Astrocyte of the spinal cord (primary cell): ENCODE data around the gene CHDH.

Experiments
- DNase-seq: peaks from one replicate; pipeline ENCODE4 v3.0.0; 2011; ENCODE audit warnings: low read depth, low spot score
- H3K4me3 ChIP-seq: 2 replicates; pipeline ENCODE4 v1.5.1; 2011; ENCODE audit warnings: low read depth, mild to moderate bottlenecking, low read length, moderate library complexity
- in situ Hi-C: cut with HindIII; loops from 2 replicates; pipeline ENCODE4 v1.10.0; 2017; ENCODE audit warnings: low sequenced_read_pairs
- TF ChIP-seq, protein P1 (sequence below): IDR thresholded peaks from 2 replicates; pipeline ENCODE4 v1.5.1; 2012; ENCODE audit warnings: low read depth, mild to moderate bottlenecking, low read length, inconsistent platforms

CHDH gene

DNA sequence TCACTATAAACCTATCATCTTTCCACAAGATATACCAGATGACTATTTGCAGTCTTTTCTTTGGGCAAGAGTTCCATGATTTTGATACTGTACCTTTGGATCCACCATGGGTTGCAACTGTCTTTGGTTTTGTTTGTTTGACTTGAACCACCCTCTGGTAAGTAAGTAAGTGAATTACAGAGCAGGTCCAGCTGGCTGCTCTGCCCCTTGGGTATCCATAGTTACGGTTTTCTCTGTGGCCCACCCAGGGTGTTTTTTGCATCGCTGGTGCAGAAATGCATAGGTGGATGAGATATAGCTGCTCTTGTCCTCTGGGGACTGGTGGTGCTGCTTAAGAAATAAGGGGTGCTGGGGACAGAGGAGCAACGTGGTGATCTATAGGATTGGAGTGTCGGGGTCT, 33.8 kb downstream of the CHDH start:
- H3K4me3 ChIP-seq: no peak overlapping the region
- in situ Hi-C loops: no loop called here
- TF ChIP-seq, protein P1, sequence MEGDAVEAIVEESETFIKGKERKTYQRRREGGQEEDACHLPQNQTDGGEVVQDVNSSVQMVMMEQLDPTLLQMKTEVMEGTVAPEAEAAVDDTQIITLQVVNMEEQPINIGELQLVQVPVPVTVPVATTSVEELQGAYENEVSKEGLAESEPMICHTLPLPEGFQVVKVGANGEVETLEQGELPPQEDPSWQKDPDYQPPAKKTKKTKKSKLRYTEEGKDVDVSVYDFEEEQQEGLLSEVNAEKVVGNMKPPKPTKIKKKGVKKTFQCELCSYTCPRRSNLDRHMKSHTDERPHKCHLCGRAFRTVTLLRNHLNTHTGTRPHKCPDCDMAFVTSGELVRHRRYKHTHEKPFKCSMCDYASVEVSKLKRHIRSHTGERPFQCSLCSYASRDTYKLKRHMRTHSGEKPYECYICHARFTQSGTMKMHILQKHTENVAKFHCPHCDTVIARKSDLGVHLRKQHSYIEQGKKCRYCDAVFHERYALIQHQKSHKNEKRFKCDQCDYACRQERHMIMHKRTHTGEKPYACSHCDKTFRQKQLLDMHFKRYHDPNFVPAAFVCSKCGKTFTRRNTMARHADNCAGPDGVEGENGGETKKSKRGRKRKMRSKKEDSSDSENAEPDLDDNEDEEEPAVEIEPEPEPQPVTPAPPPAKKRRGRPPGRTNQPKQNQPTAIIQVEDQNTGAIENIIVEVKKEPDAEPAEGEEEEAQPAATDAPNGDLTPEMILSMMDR: no peak
- DNase-seq: no peak

- in situ Hi-C loops: no loop called here
- TF ChIP-seq, protein P1: no peak
- H3K4me3 ChIP-seq: no peak overlapping the region
- DNase-seq: no peak
These were observed 34.9 kb downstream of the CHDH start for GRCh38 chr3:53811143-53811927.

DNA sequence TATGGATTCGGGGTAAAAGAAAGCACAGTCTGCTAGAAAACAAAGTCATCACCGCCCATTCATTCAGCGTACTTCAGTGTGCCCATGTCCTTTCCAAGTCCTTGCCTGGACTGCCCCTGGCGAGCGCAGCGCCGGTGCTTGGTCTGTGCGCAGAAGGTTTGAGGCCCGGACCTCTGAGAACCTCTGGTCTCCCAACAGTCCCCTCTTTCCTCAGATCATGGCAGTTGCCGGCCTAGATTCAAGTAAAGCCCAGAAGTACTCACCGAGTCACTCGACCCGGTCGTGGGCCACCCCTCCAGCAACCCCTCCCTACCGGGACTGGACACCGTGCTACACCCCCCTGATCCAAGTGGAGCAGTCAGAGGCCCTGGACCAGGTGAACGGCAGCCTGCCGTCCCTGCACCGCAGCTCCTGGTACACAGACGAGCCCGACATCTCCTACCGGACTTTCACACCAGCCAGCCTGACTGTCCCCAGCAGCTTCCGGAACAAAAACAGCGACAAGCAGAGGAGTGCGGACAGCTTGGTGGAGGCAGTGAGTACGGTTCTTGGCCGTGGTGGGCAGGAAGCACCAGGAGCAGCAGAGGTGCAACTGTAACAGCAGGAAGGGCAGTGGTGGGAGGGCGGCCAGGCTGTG, 36.3 kb downstream of the CHDH start:
- DNase-seq: no peak
- in situ Hi-C loops: no loop called here
- TF ChIP-seq, protein P1: no peak
- no peak overlapping the region for H3K4me3 ChIP-seq

DNA sequence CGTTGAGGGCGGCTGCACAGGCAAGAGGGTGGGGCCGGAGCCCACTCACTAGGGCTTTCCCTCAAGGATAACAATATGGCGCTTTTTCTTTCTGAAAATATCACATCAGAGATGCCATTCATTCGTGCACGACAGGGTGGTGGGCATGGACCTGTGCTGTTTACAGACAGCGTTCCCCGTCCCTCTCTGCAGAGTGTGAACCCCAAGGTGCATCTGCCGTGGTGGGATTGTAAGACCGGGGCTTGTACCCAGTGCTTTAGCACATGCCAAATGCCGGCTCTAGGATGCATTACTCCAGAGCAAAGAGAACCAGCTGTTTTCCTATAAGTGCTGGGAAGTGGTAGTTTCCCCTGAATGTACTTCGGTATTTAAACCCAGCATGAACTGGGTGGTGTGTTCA, 37.0 kb downstream of the CHDH start:
- DNase-seq: no peak
- in situ Hi-C loops: no loop called here
- TF ChIP-seq, protein P1: no peak
- H3K4me3 ChIP-seq: no peak overlapping the region

- no peak overlapping the region for H3K4me3 ChIP-seq
These were observed 37.7 kb downstream of the CHDH start for GRCh38 chr3:53808496-53808895.

DNA sequence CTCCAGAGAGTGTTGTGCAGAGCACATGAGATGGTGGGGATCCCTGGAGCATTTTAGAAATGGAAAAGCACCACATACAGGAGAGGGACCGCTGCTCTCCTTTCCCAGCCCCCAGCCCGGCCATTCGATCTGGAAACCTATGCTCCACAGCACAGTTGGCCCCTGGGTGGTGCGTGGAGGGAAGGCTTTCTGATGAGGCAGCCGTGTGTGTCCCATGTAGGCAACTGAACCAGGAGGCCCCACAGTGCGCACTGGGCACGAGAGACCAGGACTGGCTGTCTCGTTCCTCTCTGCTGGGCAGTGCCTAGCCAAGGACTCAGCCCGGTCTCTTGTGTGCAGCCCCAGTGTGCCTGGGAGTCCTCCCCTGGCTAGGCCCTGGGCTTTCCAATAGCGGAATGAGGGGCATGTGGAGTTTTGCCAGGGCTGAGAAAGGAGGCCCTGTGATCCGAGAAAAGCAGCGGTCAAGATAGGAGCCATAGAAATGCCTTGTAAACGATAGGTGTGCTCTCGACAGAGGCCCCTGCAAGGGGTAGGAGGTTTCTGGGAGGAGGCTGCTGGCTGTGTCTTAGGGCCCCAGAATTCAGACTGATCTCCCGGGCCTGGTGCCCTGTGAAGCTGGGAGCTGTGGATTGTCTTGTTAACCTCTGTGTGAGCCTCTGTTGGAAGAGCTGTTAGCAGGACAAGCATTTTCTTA, 39.0 kb downstream of the CHDH start:
- DNase-seq: no peak
- TF ChIP-seq, protein P1: no peak
- in situ Hi-C loops: no loop called here
- no peak overlapping the region for H3K4me3 ChIP-seq

More at GRCh38 chr3:53808496-53808895, 37.7 kb downstream of the CHDH start:
- in situ Hi-C loops: no loop called here
- TF ChIP-seq, protein P1: no peak
- no peak for DNase-seq
